OCI-LY7 (cell line): ENCODE results near the gene SPG7. TPM values are rescaled to one million over a fixed set of nuclear protein-coding genes. Genes with fewer than 3 reads are reported as not detected.

Source experiments
- BruUV-seq: library from RNA; stranded (reverse); fragments of 400-500 nt; replicated peaks from 2 replicates; lab custom pipeline; 2021; lab: Mats Ljungman, UMichigan
- CTCF ChIA-PET: fragments of 300-600 bp; sonication (Branson Sonifier 250); formaldehyde crosslinking; loops from one replicate; lab custom pipeline; 2022; ENCODE audit warnings: antibody characterized with exemption; ENCODE audit not compliant: unreplicated experiment; lab: Charles Lee
- POLR2A ChIA-PET: fragments of 300-600 bp; sonication (Branson Sonifier 250); formaldehyde crosslinking; loops from one replicate; lab custom pipeline; 2022; ENCODE audit warnings: antibody characterized with exemption; lab: Charles Lee
- DNase-seq: peaks from one replicate; pipeline ENCODE4 v3.0.0-alpha.2; 2015; ENCODE audit warnings: low spot score
- H2AFZ ChIP-seq: fragments of 200-600 bp; sonication (generic), shearing (Covaris generic); 2 replicates; pipeline ENCODE4 v1.6.1; 2014; ENCODE audit warnings: mild to moderate bottlenecking, antibody characterized with exemption, low read length, moderate library complexity
- H3K27ac ChIP-seq: fragments of 200-600 bp; sonication (generic); 2 replicates; pipeline ENCODE4 v1.5.1; 2014; ENCODE audit warnings: mixed run types, low read depth, mild to moderate bottlenecking, moderate library complexity, low read length, inconsistent platforms; ENCODE audit not compliant: poor library complexity, severe bottlenecking
- H3K36me3 ChIP-seq: fragments of 200-600 bp; sonication (generic); 2 replicates; pipeline ENCODE4 v1.6.1; 2014; ENCODE audit warnings: mild to moderate bottlenecking, antibody characterized with exemption, low read length, moderate library complexity, mixed read lengths; ENCODE audit not compliant: insufficient read depth
- H3K4me1 ChIP-seq: fragments of 200-600 bp; sonication (generic); 2 replicates; pipeline ENCODE4 v1.5.1; 2014; ENCODE audit warnings: mild to moderate bottlenecking, low read length; ENCODE audit not compliant: insufficient read depth, poor library complexity, severe bottlenecking
- H3K4me2 ChIP-seq: fragments of 200-600 bp; sonication (generic); 2 replicates; pipeline ENCODE4 v1.6.1; 2014; ENCODE audit warnings: mild to moderate bottlenecking, low read length
- H3K4me3 ChIP-seq: fragments of 200-600 bp; sonication (generic); 2 replicates; pipeline ENCODE4 v1.5.1; 2014; ENCODE audit warnings: mild to moderate bottlenecking, low read depth, low read length; ENCODE audit not compliant: poor library complexity, severe bottlenecking
- H3K79me2 ChIP-seq: fragments of 200-600 bp; sonication (generic); 2 replicates; pipeline ENCODE4 v1.6.1; 2016; ENCODE audit warnings: low read depth, mild to moderate bottlenecking, low read length, moderate library complexity, mixed read lengths; ENCODE audit not compliant: insufficient read depth
- H3K9me2 ChIP-seq: fragments of 200-600 bp; sonication (generic); 2 replicates; pipeline ENCODE4 v1.6.1; 2016; ENCODE audit warnings: mild to moderate bottlenecking, low read length, mixed read lengths; ENCODE audit not compliant: insufficient read depth
- H3K9me3 ChIP-seq: fragments of 200-600 bp; sonication (generic); 2 replicates; pipeline ENCODE4 v1.6.1; 2014; ENCODE audit warnings: mild to moderate bottlenecking, mixed run types, low read length, mixed read lengths
- H4K20me1 ChIP-seq: fragments of 200-600 bp; sonication (generic); 2 replicates; pipeline ENCODE4 v1.6.1; 2014; ENCODE audit warnings: mild to moderate bottlenecking, antibody characterized with exemption, low read length, moderate library complexity, mixed read lengths; ENCODE audit not compliant: insufficient read depth
- EZH2phosphoT487 ChIP-seq: fragments of 200-600 bp; sonication (generic); IDR thresholded peaks from 2 replicates; pipeline ENCODE4 v1.6.1; 2018; ENCODE audit warnings: low read depth, borderline replicate concordance, mild to moderate bottlenecking, mixed run types, antibody characterized with exemption, low read length, moderate library complexity, mixed read lengths
- intact Hi-C: fragments of 100-400 bp; cut with micrococcal nuclease; formaldehyde crosslinking; loops from one replicate; pipeline ENCODE4 v1.10.0; 2022; ENCODE audit not compliant: unreplicated experiment
- total RNA-seq, 2 experiments: library from RNA; depleted of rRNA in 1 of 2; stranded (reverse); fragments of >200 nt in 1 of 2; shearing (Covaris generic) in 1 of 2; gene quantifications; 2 replicates each; pipeline ENCODE4 v1.2.3, GENCODE V29; 2014 to 2022
- TF ChIP-seq, protein P1 (sequence below): fragments of 200-600 bp; sonication (generic); conservative IDR thresholded peaks from 2 replicates; pipeline ENCODE4 v1.5.1; 2014; ENCODE audit warnings: mild to moderate bottlenecking, antibody characterized with exemption, low read length, moderate library complexity, mixed read lengths

Gene SPG7
- total RNA-seq, 2 experiments from 2014 or later: 92.7 to 121 TPM

DNA sequence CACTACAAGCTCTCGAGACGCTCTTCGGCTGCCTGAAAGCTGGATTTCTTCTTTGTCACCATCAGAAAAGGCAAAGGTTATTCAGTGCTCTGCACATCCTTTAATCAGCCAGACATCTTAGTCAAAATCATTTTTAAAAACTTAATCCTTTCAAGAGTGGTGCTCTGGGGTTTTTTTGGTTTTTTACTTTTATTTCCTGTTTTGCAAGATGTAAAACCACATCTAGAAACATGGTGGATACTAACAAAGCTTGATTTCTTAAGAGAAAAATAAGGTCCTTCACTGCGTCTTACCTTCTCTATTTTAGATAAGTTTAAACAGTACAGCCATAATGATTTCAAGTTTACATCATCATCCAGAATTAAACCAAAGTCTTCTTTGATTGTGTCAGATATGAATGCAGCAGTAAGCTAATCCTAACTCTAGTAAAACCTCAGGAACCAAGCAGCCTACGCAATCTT lies 24.1 kb upstream of the SPG7 start:
- Histone ChIP-seq H2AFZ (no peak overlapping the region), H3K4me3 (peak overlapping the region; percentile 35), H3K9me3 (no peaks in the 10 kb centered on the region), H4K20me1 (peaks cover 70% of the 10 kb centered on the region), H3K36me3 (peaks cover 43% of the 10 kb centered on the region), H3K79me2 (peaks cover 100% of the 10 kb centered on the region), H3K27ac (peak overlapping the region; percentile 47), H3K4me2 (peak overlapping the region; percentile 91), H3K4me1 (peaks cover 94% of the 10 kb centered on the region), H3K9me2 (no peaks in the 10 kb centered on the region)
- POLR2A ChIA-PET: no interaction called here
- intact Hi-C loops: no loop called here
- no peak for DNase-seq
- CTCF ChIA-PET: no interaction called here
- no TSS peak for BruUV-seq
- TF ChIP-seq, protein P1, sequence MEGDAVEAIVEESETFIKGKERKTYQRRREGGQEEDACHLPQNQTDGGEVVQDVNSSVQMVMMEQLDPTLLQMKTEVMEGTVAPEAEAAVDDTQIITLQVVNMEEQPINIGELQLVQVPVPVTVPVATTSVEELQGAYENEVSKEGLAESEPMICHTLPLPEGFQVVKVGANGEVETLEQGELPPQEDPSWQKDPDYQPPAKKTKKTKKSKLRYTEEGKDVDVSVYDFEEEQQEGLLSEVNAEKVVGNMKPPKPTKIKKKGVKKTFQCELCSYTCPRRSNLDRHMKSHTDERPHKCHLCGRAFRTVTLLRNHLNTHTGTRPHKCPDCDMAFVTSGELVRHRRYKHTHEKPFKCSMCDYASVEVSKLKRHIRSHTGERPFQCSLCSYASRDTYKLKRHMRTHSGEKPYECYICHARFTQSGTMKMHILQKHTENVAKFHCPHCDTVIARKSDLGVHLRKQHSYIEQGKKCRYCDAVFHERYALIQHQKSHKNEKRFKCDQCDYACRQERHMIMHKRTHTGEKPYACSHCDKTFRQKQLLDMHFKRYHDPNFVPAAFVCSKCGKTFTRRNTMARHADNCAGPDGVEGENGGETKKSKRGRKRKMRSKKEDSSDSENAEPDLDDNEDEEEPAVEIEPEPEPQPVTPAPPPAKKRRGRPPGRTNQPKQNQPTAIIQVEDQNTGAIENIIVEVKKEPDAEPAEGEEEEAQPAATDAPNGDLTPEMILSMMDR: no peak
- TF ChIP-seq EZH2phosphoT487: no peak

DNA sequence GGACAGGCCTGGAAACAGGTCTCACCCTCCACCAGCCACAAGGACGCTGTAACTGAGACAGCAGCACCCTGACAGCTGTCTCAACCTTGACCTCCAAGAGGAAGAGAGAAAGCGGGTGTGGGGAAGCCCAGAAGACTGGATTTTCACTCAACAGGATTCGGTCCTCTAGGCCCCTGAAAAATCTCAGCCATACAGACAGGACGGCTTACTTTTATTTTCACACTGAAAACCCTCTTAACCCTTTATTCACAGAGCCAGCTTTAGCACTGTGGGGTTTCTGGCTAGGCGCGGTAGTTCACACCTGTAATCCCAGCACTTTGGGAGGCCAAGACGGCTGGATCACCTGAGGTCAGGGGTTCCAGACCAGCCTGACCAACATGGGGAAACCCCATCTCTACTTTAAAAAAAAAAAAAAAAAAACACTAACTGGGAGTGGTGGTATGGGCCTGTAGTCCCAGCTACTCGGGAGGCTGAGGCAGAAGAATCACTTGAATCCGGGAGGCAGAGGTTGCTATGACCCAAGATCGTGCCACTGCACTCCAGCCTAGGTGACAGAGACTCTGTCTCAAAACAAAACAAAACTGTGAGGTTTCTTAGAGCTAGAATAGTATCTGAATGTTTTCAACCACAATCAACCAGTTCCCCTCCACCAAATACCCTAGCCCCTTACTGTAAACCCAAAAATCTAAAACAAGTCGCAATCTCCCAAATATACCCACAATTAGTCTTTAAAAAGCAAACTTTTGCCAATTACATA lies 23.1 kb upstream of the SPG7 start:
- no peak for TF ChIP-seq EZH2phosphoT487
- TF ChIP-seq, protein P1: no peak
- H4K20me1 ChIP-seq: peaks cover 70% of the 10 kb centered on the region
- peak overlapping the region; percentile 47 for H3K27ac ChIP-seq
- no peak overlapping the region for H2AFZ ChIP-seq
- no TSS peak for BruUV-seq
- H3K79me2 ChIP-seq: peaks cover 90% of the 10 kb centered on the region
- peaks cover 43% of the 10 kb centered on the region for H3K36me3 ChIP-seq
- POLR2A ChIA-PET: interaction anchor here (0.8 to 1.0 kb wide), 2 partner anchors 106 to 503 kb away, joined by 6 read pairs; no protein-coding TSS in a partner anchor
- no peaks in the 10 kb centered on the region for H3K9me3 ChIP-seq
- H3K4me1 ChIP-seq: peaks cover 84% of the 10 kb centered on the region
- H3K4me3 ChIP-seq: peak overlapping the region; percentile 35
- DNase-seq: peak; percentile 64
- peak overlapping the region; percentile 91 for H3K4me2 ChIP-seq
- H3K9me2 ChIP-seq: no peaks in the 10 kb centered on the region
- CTCF ChIA-PET: interaction anchor here (0.6 to 1.1 kb wide), 2 partner anchors 105 to 652 kb away, joined by 3 read pairs; no protein-coding TSS in a partner anchor
- intact Hi-C loops: loop anchor here (5.0 kb wide), 2 partner anchors 33 to 77 kb away; partner anchors contain the start of gene RPL13
